Hematopoietic multipotent progenitor cell treated with erythropoietin and hydrocortisone succinate and interleukin-3 and kit ligand, for 17 days (in vitro differentiated cells): ENCODE measurements around the gene TUT7.
"Not testable (repeated sequence)": the region's sequence is repeated elsewhere in the genome, so short reads cannot be mapped to it uniquely, and the experiment has no call there.

Experiments used
- DNase-seq: peaks from one replicate; pipeline ENCODE4 v3.0.0-alpha.2; 2015; ENCODE audit warnings: low spot score

The TUT7 gene

DNA sequence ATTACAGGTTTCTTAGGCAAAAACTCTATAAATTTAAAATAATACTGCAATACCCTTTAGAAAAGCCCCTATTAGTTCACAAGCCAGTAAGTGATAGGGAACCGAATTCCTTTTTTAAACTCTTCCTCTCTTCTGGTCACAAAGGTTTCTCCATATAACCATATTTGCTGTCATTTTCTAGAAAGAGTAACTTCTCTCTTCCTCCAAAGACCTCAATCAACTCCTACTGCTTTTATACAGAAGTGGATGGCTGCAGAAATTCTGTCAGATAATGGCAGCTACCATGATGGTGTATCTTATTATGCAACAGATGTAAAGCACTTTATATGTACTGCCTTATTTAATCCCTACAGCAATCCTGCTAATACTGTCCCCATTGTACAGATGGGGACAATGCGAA, 6.2 kb downstream of the TUT7 start:
- no peak for DNase-seq

DNA sequence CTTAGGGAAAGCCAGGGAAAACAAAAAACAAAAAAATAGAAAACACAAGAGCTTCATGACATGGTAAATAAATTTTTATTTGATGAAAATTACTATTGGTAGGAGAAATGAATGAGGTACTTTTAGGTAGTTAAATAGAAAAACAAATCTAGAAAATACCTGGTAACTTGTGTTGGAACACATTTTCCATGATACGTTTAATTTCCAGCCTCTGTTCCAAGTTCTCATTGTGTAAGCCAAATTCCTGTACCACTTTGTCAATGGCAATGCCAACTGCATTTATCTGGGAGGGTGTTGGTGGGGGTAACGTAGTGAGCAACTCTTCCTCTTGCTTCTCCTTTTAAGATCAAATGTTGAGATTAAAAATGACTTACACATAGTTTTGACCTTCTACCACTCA, 9.4 kb downstream of the TUT7 start:
- DNase-seq = no peak

DNA sequence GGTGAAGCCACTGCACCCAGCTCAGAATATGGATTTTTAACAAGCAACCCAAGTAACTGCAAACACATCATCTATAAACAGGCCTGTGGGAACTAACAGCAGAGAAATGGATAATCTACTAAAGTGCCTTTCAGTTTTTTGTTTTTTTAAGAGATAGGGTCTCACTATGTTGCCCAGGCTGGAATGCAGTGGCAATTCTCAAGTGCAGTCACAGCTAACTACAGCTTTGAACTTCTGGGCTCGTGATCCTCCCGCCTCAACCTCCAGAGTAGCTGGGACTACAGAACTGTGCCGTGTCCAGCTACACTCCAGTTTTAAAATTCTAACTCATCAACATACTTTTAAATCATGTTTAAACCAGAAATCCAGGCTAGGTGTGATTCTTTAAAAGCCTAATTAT, 11.9 kb downstream of the TUT7 start:
- no peak for DNase-seq

DNA sequence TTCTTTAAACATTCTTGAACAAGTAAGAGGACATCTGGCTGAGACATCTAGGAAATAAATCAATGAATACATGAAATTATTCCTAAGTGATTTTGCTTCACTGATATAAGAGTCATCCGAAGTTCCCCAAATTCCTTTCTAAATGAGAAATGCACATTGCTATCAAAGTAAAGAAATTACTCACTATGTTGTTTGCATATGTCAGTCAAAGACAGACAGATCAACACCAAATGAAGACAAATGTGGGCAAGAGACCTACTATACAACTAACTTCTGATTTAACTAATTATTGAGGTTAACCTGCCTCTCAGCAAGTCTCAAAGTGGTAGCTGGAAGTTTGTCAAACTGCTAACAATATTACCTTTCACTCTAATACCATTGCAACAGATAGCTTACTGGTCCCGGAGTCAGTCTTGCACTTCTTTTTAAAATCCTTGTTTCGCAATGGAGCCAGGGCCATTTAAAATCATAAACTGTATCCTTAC, 13.2 kb downstream of the TUT7 start:
- no peak for DNase-seq

DNA sequence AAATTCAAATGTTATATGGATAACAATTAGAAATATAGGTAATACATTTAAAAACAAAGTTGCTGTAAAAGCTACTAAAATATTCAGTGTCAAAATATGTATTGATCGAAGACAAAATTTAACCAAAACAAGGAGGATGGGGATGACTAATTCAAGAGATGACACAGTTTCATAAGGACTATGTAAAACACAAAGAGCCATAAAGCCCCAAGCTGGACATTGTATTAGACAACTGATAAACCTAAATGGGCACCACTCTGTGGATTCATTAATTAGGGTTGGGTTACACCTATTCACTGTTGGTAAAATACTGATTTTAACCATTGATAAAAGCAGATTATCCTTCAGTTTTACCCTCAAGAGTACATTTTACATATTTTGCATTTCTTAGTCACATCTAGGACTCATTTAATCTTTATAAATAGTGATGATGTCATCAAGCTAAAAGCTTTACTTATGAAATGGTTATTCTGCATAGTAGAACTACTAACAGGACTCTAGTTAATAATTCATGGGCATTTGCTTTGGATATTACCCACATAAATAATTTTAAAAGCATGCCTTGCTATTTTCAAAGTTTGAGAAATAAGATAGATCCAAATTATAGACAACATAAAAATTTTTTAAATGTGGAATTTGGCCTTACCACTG, 13.7 kb downstream of the TUT7 start:
- DNase-seq = no peak

DNA sequence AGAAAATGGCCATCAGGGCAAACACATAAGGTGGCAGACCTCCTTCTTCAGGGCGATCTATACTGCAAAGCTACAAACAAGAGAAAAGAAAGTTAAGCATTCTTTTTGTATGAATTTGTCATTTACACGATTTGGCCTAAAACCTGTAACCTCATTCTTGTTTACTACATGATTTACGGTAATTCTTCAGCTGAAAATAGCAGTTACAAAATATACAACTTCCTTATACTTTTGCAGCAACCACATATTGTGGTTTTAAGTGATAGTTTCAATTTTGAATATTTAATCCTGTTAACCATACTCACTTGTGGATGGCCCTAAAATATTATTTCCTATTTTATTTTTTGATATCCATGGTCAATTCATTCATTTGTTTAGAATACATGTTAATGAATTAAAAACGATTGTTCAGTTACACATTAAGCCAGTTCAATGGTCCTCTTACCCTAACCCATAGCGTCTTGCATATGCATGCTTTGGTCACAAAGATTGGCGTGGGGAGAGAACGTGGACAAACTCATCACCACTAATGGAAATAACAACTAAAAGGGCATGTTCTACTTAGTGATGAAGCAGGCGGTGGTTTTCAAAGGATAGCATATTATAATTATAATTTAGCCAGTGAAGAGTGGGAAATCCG, 16.6 kb downstream of the TUT7 start:
- no peak for DNase-seq

DNA sequence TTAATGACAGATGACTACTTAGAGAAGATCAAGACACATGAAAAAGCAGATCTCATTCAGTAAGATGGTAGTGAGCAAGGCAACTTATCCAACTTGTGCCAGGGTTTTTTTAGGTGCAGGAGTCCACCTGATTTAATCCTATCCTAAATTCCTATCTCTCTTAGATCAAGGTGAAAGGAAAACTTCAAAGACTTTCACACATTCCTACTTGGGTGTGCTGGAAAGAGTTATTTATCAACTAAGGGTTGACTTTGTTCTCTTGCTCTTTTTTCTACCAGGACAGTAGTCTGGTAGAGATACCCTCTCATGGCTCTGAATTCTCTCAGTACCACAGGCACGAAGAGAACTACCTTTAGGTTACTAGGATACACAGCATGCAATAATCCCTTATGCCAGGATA, 18.2 kb downstream of the TUT7 start:
- no peak for DNase-seq

DNA sequence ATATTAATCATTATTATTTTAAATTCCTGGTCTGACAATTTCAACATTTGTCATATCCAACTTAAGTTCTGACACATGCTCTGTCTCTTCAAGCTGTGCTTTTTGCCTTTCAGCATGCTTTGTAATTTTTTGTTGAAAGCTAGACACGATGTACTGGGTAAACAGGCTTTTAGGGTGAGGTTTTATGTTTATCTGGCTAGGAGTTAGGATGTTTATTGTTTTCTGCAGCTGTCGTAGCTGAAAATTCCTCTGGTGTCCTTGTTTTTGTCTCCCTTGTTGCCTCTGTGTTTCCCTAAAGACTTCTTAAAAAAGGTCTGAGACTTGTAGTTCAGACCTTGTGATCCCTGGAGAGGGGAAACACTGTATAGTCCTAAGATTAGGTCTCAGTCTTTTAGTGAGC, 20.6 kb downstream of the TUT7 start:
- no peak for DNase-seq

DNA sequence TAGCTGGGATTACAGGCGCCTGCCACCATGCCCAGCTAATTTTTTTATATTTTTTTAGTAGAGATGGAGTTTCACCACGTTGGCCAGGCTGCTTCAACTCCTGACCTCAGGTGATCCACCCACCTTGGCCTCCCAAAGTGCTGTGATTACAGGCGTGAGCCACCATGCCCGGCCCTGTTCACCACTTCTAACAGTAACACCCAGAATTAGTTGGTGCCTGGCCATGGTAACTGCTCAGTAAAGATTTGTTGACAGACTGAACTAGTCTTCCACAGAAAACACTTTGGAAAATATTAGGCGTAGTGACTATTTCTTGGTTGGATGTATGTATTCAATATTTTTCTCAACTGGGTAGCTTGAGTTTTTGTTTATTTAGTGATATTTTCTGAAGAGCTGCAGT, 24.0 kb downstream of the TUT7 start:
- DNase-seq = no peak

DNA sequence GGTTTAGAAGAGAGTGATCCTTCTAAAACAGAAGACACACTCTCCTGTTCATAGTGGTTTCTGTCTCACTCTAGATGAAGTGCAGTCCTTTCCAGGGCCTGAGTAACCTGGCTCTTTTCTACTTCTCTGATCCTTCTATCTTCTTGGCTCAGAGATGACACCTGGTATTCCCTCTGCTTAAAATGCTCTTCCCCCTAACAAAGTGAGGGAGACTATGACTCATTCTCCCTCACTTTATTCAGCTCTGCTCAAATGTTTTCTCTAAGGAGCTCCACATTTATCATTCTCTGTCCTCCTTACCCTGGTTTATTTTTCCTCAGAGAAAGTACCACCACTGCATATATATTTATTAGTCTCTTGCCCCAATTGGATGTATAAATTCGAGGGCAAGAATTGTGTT, 24.6 kb downstream of the TUT7 start:
- no peak for DNase-seq

DNA sequence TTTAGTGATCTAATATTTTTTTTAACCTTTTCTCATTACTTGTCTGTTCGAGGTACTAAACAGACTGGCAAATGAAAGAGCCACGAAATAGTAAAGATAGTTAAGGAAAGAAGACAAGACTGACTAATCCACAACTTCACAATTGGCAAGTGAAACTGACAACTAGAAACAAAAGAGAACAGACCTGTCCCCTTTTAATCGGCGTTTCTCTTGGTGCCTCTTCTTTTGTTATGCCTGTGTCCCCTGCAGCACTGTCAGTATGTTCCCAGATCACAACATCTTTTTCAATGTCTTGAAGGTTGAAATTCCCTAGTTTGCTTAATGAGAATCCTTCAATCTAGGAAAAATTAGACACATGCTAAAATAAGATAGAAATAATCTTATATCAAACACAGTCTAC, 26.1 kb downstream of the TUT7 start:
- no peak for DNase-seq

DNA sequence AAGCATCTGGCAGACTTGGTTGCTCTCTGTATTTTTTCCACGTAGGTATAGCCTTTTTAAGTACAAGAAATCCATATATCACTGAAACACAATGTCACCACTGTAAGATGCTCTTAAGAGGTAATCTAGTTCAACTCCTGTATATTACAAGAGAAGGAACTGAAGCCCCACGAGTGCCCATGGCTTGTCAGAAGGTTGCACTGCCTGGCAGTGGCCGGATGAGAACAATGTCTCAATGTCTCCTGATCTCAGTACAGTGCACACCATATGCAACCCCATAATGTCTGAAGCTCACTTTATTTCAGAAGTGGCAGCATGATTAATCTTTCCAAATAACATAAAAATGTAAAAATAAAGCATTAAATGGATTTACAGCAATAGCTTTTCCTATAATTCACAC, 27.7 kb downstream of the TUT7 start:
- DNase-seq = no peak

DNA sequence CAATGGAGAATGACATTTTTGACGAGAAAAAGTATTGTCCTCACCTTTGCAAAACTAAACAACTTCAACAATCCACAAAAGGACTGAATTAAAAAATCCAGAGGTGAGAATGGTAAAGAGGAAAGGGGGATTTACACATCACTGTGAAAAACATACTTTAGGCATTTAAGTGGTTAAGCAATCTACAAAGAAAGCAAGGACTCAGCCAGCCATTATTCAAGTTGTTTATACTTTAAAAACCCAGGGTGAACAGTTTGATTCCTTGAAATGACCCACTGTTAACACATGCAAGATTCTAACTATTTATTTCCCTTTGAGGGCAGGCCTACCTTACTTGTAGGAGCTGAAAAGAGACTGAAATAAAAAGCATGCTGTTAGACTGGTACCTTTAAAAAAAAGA, 29.3 kb downstream of the TUT7 start:
- DNase-seq = no peak

DNA sequence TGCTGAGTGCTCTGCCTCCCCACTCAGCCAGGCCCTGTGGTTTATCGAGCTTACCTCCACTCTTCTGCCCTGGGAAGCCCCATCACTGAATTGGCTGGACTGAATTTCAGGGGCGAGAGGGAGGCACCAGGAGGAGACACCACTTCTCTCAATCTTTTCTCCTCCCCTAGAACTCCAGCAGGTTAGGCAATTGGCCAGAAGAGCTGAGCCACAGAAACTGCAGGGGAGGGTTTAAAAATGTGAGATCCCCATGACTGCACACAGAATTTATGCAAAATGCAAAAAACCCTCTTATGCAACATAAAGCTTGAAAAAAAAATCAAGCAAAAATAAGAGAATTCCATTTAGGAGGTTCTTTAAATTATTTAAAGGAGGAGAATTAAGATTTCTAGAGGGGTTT, 29.9 kb downstream of the TUT7 start:
- DNase-seq = no peak

DNA sequence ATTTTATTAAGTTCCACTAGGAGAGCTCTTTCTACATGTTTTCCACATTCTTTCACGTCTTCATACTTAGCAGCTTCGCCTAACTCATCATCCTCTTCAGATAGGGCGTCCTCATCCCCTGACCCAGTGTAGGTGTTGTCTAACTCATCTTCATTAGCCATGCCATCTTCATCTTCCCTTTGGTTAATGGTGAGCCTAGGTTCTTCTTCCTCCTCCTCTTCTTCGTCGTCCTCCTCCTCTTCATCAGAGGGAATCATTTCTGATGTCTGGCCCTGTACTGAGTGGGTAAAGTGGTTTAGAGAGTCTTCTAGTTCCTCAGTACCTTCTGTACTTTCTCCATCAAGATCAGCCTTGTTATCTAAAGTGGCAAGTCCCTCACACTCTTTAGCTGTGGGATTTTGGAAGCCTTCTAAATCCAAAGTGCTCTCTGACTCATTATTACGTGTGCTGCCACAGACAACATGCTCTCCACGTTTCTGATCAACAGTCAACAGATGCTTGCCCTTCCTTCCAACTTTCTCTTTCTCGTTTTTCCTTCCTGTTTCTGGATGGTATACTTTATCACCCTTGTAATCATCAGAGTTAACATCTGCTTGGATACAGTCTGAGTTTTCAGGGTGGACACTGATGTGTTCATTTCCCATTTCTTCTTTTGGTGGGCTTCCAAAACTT, 31.1 kb downstream of the TUT7 start:
- no peak for DNase-seq

DNA sequence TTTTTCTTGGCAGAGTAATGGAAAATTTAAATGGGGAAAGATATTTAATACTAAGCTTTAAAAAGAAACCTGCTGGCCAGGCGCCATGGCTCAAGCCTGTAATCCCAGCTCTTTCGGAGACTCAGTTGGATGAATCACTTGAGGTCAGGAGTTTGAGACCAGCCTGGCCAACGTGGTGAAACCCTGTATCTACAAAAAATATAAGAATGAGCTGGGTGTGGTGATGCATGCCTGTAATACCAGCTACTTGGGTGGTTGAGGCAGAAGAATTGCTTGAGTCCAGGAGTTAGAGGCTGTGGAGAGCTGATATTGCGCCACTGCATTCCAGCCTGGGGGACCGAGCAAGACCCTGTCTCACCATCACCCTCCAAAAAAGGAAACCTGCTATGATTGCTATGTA, 32.8 kb downstream of the TUT7 start:
- no peak for DNase-seq

DNA sequence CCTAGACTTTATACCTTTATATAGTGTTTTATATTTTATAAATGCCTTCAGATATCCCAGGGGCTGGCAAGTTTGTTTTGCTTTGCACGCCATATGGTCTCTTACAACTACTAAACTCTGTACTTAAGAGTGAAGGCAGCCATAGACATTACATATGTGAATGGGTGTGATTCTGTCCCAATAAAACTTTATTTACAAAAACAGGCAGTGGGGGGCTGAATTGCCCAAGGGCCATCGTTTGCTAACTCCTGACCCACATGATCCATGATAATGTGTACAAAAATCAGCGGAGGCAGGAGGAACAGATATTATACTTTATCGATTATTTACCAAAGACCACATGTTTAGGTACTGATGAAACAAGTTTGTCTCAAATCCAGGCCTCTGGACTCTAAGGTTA, 36.0 kb downstream of the TUT7 start:
- DNase-seq = no peak

DNA sequence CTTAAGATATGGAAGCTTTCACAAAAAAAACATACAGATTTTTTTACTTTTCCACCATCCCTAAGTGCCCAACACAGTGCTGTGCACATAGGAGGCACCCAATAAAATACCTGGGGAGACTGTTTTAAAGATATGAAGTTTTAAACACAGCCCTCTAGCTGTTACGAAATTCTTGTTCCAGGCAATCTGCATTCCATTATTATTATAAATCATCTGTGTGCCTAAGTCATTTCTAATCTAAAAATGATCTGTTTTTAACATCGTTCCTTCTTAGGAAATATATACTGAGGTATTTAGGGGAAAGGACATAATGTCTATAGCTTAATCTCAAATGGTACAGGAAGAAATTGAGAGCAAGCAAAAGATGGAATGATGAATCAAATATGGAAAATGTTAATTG, 39.1 kb downstream of the TUT7 start:
- DNase-seq = no peak

DNA sequence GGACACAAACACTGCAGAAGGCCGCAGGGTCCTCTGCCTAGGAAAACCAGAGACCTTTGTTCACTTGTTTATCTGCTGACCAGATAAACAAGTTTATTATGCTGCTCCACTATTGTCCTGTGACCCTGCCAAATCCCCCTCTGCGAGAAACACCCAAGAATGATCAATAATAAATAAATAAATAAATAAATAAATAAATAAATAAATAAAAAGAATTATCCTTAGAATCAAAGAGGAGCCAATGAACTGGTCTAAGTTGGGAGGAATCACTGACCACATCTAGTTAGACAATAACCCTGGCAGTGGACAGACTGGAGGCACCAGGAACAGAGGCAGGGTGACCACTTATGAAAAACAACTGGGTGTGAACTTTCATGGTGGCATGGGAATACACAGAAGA, 41.3 kb downstream of the TUT7 start:
- DNase-seq = not testable (repeated sequence)

DNA sequence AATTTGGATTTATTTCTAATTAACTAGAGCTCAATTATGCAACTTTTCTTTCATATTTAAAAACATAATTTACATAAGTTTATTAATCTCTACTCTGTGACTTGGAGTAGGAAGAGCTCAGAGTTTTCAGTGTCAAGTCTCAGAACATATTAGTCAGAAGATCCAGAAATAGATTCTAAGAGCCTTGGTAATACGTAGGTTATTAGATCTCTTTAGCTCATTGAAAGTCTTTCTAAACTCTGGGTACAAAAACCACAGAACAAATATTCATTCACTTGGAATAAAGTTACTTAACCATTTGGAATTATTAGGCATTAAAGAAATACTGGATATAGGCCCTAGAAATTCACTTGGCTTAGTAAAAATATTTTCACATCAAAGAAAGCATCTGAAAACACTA, 45.5 kb downstream of the TUT7 start:
- DNase-seq = no peak

DNA sequence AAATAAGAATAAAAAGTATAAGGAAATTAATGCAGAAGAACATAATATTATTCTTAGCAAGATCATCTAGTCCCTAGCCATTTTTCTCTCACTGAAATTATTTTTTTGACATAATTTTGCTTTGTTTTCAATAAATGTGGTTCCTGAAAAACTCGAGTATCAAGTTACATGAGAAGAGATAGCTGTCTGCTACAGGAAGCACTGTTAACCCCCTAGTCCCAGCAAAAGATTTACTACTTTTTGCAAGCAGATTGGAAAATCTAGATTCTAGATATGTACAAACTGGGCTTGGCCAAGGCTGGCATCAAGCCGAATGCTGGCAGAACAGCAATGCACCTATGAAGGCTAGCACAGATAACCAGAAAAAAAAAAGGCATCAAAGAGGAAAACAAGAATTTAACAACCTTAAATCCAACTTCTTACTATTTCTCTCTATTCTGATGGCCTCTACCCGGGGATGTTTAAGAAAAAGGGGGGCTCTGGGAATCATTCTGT, 49.9 kb downstream of the TUT7 start:
- no peak for DNase-seq

DNA sequence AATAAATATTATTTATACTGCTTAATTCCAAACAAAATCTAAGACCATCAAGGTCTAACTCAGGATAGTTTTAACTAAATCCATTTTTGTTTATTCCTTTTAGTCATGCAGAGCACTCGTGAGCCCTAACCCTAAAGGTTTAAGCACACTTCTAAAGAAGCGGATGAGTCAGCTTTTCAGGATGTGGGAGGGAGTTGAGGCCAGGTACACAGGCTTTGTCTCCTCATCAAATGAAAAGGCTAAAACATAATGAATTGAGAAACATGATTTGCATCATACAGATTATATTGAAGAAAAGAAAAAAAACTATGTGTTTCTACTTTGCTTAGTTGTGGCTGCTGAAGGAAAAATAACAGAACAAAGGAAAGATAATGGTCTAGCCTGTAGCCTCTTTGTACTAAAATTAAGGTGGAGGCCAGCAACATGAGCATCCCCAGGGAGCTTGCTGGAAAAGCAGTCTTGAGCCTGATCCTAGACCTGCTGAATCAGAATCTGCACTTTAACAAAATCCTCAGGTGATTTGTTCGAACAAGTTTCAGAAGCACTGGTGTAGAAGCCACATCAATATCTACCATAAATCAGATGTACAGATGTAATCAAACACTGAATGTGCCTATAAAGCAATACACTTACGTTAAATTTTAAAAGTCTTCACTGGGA, 50.8 kb downstream of the TUT7 start:
- no peak for DNase-seq

DNA sequence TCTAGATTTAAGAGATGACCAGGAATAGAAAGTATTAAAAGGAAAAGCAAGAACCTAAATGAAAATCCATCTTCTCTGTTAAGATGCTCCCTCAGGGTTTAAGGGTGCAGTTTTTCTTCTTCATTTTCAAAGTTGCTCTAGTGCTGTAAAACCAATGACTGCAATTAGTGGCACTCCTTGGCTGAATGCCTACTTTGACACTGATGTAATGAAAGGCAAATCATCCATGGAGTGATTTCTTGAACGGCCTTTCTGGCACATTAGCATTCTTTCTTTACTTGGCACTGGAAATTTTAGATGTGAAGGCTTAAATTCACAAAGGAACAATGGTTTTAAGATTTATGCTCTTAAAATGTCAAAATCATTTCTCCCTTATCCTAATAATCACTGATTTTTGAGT, 52.5 kb downstream of the TUT7 start:
- no peak for DNase-seq
